HG03097 (cell line): Measurements from ENCODE around the gene TMEM176A.
"Not testable (repeated sequence)": the region's sequence is repeated elsewhere in the genome, so short reads cannot be mapped to it uniquely, and the experiment has no call there.

Experiments
- ATAC-seq: cut with Tn5 transposase; IDR thresholded peaks from one replicate; pipeline ENCODE4 v1.9.1; 2021; ENCODE audit not compliant: unreplicated experiment, low FRiP score

The TMEM176A gene, protein sequence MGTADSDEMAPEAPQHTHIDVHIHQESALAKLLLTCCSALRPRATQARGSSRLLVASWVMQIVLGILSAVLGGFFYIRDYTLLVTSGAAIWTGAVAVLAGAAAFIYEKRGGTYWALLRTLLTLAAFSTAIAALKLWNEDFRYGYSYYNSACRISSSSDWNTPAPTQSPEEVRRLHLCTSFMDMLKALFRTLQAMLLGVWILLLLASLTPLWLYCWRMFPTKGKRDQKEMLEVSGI

DNA sequence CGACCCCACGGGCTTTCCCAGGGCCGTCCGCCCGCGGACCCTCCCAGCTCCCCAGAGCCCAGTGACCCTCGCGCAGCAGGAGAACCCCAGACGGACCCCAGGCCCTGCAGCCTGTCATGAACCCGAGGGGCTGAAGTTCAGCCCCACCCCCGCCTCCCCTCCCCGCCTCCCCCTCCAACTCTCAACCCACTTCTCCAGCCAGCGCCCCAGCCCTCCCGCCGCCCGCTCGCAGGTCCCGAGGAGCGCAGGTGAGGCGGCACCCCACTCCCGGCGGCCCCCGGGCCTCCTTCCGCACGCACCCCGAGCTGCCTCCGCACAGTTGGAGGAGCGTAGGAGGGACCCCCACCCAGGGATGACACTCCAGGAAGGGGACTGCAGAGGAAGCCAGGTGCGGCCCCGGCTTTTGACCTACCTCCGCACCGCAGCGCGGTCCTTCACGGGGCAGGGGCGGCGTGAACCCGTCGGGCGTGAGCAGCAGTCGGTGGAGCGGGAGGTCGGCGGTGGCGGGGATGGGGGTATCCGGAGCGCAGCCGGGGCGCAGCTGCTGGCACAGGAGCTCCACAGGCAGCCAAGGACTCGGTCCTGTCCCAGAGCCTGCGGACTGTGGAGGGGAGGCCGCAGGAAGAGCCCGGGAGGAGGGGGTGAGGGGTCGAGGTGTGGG lies at the start of gene TMEM176A:
Gene TMEM176A (plus strand): TSS at position 189 of the 661 bp plus-strand sequence. CDS start 782 bp downstream, outside the sequence.
- no peak for ATAC-seq

DNA sequence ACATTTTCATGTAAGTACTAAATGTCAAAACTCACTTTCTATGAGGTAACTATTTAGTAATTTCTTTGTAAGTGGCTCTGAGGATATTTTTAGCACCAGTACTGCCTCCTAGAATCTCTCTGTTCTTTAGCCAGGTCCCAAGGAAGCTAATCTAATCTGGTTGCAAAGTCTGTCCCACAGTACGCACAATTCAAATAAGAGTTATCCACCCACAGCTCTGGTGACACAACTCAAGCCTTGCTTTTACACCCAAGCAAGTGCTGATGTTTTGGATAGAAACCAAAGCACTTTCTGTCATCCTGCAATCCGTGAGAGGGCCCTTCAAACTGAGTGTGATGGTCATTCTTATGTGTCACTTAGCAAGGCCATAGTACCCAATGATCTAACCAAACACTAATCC lies 48.9 kb upstream of the TMEM176A start:
- no peak for ATAC-seq

DNA sequence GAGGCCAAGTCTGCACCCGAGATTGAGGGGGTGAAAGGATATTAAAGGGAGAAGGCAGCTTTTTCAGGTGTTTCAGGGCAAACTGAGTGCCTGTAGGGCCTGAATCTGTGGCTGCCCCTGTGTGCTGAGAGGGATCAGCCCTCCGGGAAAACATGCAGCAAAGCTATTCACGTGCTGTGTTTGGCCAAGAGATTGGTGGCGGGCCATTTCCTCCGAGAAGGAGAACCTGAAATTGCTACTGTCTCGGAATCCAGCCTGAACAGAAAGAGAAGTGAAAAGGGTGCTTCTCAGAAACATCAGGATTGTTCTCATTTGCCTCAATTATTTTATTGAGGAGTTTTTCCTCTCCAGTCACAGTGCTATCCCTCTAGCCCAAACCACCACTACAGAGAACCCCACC lies 47.3 kb upstream of the TMEM176A start:
- no peak for ATAC-seq

DNA sequence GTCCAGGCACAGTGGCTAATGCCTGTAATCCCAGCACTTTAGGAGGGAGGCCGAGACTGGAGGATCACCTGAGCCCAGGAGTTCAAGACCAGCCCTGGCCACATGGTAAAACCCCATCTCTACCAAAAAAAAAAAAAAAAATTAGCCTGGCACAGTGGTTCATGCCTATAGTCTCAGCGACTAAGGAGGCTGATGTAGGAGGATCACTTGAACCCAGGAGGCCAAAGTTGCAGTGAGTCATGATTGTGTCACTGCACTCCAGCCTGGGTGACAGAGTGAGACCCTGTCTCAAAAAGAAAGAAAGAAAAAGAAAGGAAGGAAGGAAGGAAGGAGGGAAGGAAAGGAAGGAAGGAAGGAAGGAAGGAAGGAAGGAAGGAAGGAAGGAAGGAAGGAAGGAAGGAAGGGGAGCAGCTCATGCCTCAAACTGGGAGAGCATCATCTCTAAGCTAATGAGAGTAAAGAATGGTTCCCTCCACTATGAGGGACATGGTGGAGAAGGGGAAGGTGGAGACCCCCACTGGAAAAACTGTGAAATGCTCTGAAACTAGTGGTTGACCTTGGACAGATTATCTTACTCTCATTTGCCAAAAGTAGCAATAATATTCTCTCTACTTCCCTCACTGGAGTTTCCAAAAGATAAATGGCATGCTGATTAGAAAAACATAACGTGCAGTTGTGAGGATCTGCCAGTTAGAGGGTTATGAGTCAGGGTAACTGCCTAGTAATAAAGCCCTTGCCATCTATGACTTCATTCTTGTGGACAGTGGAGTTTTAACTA lies 46.6 kb upstream of the TMEM176A start:
- ATAC-seq, result no peak

DNA sequence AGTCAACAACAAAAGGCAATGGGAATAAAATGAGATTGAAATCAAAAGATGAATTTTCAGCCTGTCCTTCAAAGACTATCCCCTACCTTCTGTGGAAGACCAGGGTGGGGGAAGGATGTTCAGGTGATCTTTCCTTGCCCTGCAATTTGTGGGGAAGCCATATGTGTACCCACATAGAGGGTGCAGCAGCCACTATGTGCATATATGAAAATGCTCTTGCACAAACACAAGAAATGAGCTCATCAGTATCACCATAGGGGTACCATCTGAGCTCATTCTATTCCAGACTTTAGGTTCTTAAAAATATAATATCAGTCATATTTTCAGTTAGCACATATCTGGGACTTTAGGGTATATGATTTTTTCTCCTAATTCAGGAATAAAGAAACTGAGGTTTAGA lies 45.6 kb upstream of the TMEM176A start:
- peak; percentile 8 for ATAC-seq

DNA sequence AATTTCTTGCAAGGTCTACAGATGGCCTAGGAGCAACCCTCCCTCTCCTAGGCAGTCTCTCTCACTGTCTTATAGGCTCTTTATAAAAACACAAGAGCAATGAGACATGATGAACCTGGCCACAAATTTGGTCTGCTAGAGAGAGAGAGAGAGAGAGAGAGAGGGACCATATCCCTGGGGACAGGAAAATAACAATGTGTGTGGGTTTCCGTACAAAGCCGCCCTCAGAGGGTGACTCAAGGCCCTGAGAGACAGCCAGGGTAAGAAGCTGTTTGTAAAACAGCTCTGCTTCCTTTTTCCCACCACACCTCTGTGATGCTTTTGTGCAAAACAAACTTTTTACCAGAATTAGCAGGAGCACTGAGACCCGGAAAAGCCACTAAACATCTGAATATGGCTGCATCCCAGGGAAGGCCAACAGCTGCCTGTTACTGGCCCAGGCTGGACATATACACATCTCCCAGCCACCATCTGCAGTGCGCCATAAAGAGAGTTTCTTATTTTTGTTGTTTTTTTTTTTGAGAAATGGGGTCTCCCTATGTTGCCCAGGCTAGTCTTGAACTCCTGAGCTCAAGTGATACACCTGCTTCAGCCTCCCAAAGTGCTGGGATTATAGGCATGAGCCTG lies 45.0 kb upstream of the TMEM176A start:
- ATAC-seq, result peak; percentile 56

DNA sequence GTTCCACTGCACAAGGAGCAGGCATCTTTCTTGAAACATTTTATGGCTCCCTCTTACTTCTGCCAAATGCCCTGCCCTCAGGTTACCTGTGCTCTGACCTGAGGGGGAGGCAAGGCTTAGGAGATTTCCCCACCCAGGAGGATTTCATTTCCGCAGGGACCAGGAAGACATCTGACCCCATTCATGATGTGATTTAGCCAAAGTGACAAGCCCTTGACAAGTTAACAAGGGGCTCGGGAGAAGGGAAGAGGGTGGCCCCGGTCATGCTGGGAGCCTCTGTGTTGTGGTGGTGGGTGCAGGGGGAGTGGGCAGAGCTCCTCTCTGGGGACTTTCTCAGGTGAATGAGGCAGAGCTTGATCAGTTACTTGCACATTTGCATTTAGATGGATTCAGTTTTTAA lies 44.4 kb upstream of the TMEM176A start:
- ATAC-seq, result no peak

DNA sequence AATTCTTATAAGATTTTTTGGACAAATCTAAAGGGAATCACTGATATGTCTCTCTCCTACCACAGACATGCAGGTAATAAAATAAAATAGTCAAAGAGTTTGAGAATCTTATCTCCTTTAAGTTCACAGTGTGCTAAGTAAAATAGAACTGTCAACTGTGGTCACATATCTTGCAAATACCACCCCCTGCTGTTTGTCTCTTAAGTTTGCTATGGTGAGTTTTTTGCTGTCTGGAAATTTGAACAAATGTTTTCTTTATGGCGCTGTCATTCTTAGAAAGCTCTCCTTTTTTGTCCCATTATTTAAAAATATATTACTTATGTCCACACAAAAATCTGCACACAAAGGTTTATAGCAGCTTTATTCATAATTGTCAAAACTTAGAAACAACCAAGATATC lies 43.7 kb upstream of the TMEM176A start:
- no peak for ATAC-seq

DNA sequence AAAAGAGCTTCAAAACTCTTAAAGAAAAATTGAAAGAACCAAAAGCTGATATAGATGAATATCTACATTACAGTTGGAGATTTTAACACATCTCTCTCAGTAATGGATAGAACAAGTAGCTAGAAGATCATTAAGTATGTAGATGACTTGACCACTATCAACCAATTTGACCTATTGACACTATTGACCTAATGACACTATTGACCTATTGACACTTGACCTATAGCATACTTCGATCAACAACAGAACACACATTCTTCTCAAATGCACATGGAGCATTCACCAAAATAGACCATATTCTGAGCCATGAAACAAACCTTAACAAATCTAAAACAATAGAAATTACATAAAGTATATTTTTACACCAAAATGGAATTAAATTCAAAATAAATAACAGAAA lies 41.1 kb upstream of the TMEM176A start:
- ATAC-seq, result no peak

DNA sequence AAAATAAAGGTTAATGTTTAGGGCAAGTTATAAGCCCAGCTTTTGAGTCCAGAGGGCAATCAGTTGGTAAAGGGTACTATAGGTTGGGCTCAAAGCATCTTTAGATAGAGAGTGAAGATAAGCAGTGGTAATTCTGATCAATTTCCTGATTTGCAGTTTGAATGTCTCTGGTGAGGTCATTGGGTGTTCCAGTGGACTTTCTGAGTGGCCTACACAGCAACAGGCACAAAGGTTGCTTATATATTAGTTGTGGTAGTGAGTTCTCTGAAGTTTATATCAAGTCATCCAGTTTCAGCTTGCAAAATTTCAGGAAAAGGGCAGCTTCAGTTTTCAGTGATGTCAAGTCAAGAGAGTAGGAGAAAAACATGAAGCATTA lies 34.2 kb upstream of the TMEM176A start:
- ATAC-seq, result no peak

DNA sequence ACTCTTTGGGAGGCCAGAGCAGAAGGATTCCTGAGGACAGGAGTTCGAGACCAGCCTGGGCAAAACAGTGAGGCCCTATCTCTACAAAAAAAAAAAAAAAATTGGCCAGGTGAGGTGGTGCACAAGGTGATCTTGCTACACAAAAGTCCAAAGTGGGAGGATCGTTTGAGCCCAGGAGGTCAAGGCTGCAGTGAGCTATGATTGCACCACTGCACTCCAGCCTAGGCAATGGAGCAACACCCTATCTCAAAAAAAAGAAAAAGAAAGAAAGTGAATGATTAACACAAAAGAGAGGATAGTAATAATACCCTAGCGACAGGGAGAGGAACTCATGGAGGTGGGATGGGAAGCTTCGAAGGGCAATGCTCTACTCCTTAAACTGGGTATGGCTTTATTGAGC lies 30.8 kb upstream of the TMEM176A start:
- ATAC-seq, result no peak

DNA sequence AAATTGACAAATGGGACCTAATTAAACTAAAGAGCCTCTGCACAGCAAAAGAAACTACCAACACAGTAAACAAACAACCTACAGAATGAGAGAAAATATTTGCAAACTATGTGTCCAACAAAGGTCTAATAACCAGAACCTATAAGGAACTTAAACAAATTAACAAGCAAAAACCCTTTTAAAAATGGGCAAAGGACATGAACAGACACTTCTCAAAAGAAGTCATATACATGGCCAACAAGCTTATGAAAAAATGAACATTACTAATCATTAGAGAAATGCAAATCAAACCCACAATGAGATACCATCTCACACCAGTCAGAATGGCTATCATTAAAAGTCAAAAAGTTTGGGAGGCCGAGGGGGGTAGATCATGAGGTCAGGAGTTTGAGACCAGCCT lies 26.4 kb upstream of the TMEM176A start:
- not testable (repeated sequence) for ATAC-seq

DNA sequence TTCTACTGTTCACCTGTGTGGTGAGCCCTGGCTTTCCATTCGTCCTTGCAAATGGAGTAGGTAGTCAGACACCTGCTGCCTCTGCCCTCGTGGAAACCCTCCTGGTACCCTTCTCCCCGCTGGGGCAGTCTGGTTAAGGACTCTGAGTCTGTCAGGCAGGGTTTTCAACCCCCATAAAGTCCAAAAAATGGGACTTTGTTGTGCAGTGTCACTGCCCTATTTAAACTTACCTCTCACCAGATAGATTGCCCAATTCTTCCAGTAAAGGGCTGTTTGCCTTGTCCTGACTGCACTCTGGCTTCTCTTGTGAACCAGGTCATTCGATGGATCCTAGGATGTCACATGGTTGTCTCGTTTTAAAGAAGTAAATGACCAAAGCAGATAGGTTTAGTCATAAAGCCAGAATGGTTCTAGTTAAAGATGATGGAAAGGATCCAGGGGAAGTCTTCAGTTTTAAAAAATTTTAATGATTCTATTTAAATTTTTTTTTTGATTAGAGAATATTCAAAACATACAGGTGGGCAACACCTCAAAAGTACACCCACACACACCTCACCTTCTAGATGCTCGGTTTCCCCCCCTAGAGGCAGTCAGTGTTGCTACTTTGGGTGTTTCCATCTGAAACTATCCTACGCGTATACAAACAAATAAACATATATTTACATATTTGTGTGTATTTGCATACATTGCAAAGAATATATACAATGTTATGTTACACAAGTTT lies 22.4 kb upstream of the TMEM176A start:
- no peak for ATAC-seq

DNA sequence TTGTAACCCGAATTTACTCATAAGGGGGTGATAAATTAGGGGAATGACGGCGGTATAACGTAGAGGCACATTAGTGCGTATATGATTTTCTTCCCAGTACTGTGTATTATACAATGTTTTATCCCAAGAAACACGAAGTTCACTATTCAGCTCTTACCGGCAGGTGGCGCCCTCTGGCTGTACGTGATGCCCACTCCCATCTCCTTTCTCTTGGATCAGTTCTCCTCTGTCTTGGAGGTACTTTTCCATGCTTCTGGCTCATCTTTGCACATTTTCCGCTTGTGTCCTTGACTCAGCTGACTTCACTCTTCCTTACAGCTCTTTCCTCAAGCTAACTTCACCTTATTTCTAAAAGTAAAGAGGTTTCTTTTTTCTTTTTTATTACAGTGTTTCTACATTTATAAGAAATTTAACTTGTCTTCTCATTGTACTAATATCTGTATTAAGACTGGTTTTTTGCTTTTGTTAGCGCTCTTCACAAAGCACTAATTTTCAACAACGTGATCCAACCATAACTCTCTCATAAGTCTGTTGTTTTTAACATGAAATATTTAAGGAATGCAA lies 21.7 kb upstream of the TMEM176A start:
- ATAC-seq, result no peak

DNA sequence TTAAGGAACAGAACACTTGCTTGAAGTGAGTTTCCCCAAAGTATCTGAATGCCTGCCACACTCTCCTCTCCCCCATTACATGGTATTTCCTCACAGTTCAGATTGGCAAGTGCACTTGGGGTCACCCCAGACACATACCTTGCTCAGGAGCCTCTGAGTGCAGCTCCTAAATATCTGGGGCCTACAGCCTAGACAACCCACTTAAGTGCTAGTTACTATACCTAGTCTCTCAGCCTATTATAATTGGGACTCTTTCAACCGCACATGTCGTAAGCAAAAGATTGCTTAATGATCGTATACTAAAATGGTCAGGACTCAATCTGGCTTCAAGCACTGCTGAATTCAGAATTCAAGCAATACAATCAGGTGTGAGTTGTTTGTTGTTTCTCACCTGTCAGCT lies 20.3 kb upstream of the TMEM176A start:
- no peak for ATAC-seq

DNA sequence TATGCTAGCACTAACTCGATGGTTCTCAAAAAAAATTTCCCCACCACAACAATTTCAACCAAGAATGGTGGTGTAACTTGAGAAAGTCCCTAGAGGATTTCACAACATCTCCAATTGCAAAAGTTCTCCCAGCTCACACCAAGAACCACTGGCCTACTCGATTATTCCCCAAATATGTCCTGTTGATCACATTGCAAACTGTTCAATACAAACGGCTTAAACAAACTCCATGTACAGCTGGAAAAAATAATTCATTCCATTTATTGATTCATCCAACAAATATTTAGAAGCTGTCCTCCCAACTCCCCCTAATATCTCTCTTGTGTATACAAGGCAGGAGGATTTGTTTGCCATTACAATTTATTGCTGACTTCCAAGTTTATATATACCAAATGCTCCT lies 19.5 kb upstream of the TMEM176A start:
- no peak for ATAC-seq

DNA sequence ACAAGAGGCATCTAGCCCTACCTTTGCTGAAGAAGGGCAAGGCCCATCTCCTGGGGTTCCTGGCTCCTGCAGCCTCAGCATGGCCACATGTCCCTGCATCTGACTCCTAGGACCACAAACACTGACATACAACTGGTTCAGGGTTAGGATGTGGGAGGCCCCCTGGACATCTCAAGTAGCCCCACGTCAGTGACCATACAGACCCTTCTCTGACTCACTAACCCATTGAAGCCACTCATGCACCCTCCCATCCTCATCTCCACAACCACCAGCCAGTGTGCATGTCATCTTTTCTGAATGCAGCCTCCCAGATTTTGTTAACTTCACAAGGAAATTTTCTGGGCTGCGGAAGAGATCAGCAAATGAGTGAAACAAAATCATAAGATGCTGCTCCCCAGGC lies 18.6 kb upstream of the TMEM176A start:
- ATAC-seq, result no peak

DNA sequence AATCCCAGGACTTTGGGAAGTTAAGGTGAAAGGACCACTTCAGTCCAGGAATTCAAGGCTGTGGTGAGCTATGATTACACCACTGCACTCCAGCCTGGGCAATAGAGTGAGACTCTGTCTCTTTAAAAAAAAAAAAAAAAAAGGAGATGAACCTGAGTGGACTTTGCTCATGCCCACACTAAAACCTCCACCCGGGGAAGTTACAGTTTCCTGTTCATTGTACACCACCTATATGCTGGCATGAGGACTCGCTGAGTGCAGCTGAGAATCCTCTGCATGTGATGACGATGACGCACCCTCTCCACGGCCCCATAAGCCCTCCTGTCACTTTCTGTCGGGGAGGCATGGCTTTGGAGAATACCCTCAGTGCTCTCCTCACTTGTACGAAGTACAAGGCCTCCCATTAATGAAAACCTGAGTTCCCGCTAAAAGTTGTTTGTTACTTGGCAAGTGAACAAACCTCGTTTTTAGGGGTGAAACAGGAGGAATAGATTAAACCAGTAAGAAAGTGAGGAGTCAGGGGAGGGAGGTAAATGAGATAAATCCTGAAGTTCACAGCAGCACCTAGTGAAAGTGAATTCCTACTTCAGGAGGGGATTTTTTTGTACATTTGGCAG lies 16.3 kb upstream of the TMEM176A start:
- ATAC-seq, result no peak

DNA sequence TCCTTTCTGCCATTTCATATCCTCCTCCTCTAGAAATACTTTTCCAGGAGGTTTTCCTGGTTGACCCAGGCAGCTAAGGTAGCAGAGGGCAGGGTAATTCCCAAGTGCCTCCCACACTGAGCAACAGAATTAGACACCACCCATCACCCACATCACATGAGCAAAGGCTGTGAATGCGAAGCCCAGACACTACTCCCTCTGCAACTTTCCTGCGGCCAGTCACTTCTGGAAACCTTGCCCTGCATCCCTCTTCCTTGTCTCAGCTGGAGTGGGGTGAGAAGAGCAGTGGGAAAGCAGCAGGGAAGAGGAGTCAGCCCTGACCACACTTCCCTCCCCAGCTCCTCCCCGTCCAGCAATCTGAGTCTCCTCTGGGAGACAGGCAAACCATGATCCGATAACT lies 15.6 kb upstream of the TMEM176A start:
- ATAC-seq, result no peak
